H1 (cell line): Measurements from ENCODE around the gene ATP11A.

Source experiments
- EZH2 ChIP-seq: fragments of 200-600 bp; sonication (generic); IDR thresholded peaks from 2 replicates; pipeline ENCODE4 v1.7.1; 2012; ENCODE audit warnings: low read depth, mild to moderate bottlenecking, moderate library complexity, low read length, inconsistent platforms; ENCODE audit not compliant: severe bottlenecking
- JUN ChIP-seq: IDR thresholded peaks from 2 replicates; pipeline ENCODE4 v1.6.1; 2011; ENCODE audit warnings: low read depth, mild to moderate bottlenecking, improper control_type of control experiment, low read length
- POLR2A ChIP-seq, 2 experiments: IDR thresholded peaks; 1 replicate in 1 of 2; 2 replicates in 1 of 2; pipeline ENCODE4 v1.6.1; 2011; ENCODE audit warnings: low read depth in 2 of 2, low read length in 2 of 2, mild to moderate bottlenecking in 2 of 2; ENCODE audit errors: control extremely low read depth in 1 of 2
- SRF ChIP-seq: IDR thresholded peaks from 2 replicates; pipeline ENCODE4 v1.6.1; 2011; ENCODE audit warnings: mild to moderate bottlenecking, low read depth, low read length, moderate library complexity
- TBP ChIP-seq: IDR thresholded peaks from 2 replicates; pipeline ENCODE4 v1.6.1; 2011; ENCODE audit warnings: low read depth, low read length, improper control_type of control experiment
- TF ChIP-seq, protein P1 (sequence below), 3 experiments: IDR thresholded peaks; 1 replicate in 2 of 3; 2 replicates in 1 of 3; pipeline versions ENCODE4 v1.5.1 to v1.6.1; 2011; ENCODE audit warnings: low read length in 3 of 3, mild to moderate bottlenecking in 3 of 3, inconsistent platforms in 2 of 3, low read depth in 1 of 3, moderate library complexity in 1 of 3; ENCODE audit not compliant: insufficient read depth in 1 of 3; ENCODE audit errors: control extremely low read depth in 1 of 3

DNA sequence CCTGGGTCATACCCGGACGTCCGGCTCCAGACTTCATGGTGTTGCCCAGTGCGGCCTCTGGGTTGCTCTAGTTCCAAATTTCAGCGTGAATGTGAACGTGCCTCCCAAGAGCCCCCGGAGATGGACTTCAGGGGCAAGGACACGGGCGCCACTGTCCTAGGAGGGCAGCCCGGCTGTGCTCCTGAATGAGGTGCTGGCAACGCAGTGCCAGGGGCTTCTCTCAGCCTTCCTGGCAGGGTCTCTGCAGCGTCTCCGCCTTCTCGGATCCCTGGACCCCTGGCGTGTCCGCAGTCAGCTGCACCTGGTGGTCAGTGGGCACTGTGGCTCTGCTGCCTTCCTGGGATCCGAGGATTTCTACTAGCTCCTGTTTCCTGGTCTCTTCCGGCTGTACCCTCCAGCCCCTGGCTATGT lies 177.5 kb downstream of the ATP11A start:
- TF ChIP-seq TBP (no peak), SRF (no peak), POLR2A (IDR thresholded peaks at IDR 0.05; ENCODE audit: control extremely low read depth in 1 of 2, low read depth in 2 of 2, low read length in 2 of 2) (no peak), EZH2 (no peak), JUN (no peak)
- TF ChIP-seq, protein P1, sequence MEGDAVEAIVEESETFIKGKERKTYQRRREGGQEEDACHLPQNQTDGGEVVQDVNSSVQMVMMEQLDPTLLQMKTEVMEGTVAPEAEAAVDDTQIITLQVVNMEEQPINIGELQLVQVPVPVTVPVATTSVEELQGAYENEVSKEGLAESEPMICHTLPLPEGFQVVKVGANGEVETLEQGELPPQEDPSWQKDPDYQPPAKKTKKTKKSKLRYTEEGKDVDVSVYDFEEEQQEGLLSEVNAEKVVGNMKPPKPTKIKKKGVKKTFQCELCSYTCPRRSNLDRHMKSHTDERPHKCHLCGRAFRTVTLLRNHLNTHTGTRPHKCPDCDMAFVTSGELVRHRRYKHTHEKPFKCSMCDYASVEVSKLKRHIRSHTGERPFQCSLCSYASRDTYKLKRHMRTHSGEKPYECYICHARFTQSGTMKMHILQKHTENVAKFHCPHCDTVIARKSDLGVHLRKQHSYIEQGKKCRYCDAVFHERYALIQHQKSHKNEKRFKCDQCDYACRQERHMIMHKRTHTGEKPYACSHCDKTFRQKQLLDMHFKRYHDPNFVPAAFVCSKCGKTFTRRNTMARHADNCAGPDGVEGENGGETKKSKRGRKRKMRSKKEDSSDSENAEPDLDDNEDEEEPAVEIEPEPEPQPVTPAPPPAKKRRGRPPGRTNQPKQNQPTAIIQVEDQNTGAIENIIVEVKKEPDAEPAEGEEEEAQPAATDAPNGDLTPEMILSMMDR (IDR thresholded peaks at IDR 0.05; ENCODE audit: control extremely low read depth in 1 of 3, insufficient read depth in 1 of 3, low read depth in 1 of 3, low read length in 3 of 3): no peak
